DMS 273 (cell line): ENCODE measurements around the gene RINL.
"Not testable (repeated sequence)": the region's sequence is repeated elsewhere in the genome, so short reads cannot be mapped to it uniquely, and the experiment has no call there.

ENCODE experiments used
- DNase-seq: peaks from one replicate; lab custom pipeline; 2025; ENCODE audit not compliant: unreplicated experiment; lab: John Stamatoyannopoulos, UW

Gene RINL

DNA sequence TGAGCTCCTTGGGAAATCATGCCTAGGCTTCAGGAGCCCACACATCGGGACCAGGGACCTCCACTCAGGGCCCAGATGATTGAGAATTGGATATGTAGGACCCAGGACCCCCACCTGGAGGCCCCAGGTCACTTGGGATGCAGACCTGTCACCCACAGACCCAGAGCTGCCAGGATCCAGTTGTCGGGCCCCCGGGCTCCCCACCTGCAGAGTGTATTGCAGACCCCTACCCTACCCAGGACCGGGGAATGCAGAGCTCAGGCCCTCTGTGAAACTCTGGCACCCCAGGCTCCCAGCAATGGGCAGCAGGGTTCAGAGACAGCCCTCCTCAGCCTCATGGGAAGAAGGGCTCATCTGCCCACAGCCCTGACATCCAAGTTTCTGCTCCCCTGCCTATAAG lies 27.5 kb upstream of the RINL start:
- no peak for DNase-seq

DNA sequence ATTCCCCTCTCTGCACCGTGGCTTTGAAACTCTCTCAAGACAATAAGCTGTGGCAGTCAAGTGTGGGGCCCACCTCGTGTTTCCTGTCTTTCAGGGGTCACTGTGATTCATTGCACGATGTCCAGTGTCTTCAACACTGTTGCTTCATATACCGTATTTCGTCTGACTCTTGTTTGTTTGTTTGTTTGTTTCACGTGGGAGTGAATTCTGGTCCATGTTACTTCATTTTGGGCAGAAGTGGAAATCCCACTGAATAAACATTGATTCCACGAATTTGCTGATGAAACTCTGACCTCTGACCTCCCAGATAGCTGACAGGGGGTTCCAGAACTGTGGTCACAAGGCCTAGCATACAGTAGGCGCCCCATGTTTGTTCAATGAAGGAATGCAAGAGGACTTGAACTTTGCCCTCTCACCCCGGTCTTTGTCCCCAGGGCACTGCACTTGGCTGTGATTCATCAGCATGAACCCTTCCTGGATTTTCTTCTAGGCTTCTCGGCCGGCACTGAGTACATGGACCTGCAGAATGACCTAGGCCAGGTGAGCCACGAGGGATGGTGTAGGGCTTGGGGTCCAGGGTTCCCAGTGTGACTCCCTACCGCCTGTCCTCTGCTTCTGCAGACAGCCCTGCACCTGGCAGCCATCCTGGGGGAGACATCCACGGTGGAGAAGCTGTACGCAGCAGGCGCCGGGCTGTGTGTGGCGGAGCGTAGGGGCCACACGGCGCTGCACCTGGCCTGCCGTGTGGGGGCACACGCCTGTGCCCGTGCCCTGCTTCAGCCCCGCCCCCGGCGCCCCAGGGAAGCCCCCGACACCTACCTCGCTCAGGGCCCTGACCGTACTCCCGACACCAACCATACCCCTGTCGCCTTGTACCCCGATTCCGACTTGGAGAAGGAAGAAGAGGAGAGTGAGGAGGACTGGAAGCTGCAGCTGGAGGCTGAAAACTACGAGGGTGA lies 26.8 kb upstream of the RINL start:
- DNase-seq = no peak

DNA sequence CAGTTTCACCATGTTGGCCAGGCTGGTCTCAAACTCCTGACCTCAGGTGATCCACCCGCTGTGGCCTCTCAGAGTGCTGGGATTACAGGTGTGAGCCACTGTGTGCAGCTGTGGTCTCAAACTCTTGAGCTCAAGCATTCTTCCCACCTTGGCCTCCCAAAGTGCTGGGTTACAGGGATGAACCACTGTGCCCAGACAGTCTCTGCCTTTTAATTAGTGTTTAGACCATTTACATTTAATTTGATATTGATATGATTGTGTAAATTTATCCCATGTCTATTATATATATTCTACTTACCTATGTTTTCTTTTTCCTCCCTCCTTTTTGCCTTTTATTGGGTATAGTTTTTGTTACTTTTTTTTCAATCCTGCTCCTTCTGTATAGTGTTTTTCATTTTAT lies 23.6 kb upstream of the RINL start:
- DNase-seq = no peak

DNA sequence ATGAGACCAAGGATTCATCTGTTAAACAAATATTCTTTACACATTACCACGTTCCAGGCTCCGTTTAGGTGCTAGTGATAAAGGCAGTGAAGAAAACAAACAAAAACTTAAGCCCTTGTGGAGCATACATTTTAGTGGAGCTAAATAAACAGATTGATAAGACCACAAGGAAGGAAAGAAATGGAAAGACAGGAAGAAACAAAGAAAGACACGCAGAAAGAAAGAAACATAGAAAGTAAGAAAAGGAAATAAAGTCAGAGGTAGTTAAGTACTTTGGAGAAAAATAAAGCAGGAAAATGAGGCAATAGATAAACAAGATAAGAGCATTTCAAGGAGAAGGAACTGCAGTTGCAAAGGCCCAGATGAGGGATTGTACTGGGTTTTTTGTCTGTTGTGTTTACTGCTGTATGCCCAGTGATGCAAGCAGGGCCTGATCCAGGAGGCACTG lies 22.7 kb upstream of the RINL start:
- no peak for DNase-seq

DNA sequence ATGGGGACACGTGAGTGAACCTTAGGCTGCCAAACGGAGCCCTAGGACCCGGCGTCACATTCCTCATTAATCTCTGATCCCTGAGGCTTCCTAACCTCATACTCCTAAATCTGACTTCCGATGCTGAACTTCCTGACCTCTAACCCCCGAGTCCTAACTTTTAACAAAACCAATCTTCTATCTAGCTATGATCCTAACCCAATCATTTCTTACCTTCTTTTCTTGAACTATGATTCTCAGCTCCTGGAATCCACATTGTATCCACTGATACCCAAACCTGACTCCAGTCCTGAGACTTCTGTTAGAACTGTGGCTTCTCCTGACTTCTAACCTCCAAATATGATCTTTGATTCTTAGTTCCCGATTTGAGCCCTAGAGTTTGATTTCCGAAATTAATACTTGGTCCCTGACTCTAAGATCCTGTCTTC lies 22.1 kb upstream of the RINL start:
- DNase-seq = peak; percentile 91

DNA sequence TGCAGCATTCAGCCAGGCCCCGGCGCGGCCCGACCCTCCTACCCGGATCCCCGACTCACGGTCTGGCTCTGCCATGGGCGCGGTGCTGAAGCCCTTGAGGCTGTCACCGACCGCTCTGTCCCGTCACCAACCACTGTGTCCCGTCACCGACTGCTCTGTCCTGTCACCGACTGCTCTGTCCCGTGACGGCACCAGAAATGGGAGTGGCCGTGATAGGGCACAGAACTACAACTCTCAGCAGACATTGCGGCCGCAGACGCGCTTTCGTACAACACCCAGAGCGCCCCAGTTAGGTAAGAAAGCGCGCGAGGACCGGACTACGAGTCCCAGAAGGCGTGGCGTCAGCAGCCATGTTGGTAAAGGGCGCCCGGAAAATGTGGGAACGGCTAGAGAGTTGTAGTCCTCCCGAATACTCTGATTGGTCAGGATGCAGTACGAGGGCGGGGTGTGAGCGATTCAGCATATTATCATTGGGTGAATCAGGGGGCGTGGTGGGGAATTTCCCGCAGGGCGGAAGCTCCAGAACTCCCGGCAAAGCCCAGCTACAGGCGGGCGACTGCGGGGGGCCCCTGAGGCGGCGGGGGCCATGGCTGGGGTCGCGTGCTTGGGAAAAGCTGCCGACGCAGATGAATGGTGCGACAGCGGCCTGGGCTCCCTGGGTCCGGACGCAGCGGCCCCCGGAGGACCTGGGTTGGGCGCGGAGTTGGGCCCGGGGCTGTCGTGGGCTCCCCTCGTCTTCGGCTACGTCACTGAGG lies 21.5 kb upstream of the RINL start, which contains the start of the genes NFKBIB and SIRT2:
Gene NFKBIB, plus strand, starts transcription at position 523 of the 755 bp plus-strand sequence. Its CDS starts 64 bp downstream, at position 587.
Gene SIRT2, minus strand, starts transcription at position 172 of the 755 bp plus-strand sequence. Its CDS starts 97 bp downstream, at position 75.
- peak; percentile 100 for DNase-seq

DNA sequence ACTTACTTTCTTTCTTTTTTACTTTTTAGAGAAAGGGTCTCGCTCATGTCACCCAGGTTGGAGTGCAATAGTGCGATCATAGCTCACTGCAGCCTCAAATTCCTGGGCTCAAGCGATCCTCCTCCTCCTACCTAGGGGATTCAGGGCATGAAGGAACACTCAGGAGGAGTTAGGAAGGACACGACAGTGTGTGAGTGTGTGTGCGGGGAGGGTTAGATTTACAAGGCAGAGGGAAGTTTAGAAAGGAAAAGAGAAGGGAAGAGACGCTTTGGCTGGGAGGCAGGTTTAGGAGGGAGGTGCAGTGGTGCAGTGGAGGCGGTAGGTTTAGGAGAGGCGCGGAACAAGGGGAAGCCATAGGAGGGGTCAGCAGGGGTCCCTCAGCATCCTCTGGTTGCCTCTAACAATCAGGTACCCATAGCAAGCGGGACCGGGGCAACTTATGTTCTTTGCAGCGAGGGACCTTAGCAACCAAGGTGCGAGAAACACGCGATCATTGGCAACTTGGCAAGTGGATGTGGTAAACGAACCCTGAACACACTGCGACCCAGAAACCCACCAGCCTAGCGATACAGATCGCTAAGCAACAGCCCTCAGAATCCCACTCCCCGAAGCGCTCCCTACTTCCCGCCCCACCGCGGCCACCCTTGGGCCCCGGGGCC lies 20.8 kb upstream of the RINL start:
- peak; percentile 71 for DNase-seq

DNA sequence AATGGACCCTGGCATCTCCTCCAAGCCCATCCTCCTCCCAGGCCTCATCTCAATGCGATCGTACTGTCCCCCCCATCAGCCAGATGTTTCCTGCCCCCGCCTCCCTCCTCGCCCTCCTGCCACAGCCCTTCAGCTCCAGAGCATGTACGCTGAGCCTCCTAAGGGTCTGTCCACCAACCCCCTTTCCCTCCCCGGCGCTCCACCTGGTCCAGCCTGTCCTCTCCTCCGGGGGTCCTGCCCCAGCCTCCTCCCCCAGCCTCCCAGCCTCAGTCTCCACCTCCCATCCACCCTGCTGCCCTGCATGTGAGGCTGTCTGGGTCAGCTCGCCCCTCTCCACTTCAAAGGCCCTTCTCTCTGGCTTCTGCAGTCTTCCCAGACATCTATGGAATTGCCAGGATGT lies 16.9 kb upstream of the RINL start:
- no peak for DNase-seq

DNA sequence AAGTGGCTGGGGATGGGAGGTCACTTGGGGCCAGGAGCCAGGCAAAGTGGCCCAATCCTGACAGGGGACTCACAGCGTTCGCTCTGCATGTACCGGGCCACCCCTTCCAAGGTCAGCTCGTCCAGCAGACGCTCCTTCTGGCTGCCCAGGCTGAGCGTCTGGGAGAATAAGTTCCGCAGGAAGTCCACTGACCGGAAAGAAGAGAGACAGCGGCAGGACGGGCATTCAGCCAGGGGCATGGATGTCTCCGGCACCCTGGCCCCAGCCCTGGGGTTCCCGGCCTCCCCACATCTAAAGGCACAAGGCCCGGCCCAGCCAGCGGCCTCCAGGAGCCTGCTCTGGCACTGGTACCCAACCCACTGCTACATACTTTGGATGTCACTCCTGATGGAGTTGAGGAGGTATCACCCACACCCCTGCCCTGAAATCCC lies 15.3 kb upstream of the RINL start:
- DNase-seq = no peak

DNA sequence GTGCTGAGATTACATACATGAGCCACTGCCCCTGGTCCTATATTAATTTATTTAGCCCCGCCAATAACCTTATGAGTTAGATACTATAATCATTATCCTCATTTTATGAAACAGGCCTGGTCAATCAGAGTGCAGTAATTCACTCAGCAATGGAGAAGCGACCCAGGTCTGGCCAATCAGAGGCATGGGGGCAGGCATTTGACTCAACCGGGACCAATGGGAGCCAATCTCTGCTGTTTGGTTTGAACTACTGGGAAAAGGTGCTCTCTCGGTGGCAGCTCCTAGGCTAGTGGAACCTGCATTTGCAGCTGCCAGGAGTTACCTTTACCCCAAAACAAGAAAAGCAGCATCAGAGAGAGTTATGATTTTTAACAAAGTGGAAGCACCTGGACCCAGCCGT lies 14.8 kb upstream of the RINL start:
- DNase-seq = no peak

DNA sequence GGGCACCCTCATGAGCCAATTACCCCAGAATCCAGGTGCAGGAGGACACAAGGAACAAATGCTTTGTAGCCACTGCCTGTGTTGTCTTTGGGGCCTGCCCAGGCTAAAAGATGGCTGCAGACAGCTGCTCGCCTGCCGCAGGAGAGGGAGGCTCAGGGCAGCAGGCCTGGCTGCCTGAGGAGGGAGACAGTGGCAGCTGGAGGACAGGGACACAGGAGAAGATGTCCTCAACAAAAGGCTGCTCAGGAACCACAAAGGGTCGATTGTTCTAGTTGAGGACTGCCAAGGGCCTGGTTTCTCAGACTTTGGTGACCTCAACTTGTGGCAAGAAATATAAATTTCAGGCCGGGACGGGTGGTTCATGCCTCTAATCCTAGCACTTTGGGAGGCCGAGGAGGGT lies 13.7 kb upstream of the RINL start:
- no peak for DNase-seq

DNA sequence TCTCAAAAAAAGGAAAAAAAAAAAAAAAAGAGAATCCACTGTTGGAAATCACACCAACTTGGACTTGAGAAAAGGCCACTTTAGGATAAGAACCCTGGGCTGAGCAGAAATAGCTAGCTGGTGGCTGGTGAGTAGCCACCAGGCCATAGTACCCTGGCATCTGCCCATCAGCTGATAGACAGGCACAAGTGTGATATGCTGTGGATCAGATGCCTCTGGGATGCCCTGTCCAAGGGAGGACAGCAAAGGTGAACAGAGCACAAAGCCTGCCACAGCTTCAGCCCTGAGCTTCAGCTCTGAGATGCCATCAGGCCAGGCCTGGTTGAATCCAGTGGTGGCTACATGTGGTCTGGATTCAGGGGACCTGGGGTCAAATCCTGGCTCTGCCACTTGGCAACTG lies 12.6 kb upstream of the RINL start:
- DNase-seq = no peak

DNA sequence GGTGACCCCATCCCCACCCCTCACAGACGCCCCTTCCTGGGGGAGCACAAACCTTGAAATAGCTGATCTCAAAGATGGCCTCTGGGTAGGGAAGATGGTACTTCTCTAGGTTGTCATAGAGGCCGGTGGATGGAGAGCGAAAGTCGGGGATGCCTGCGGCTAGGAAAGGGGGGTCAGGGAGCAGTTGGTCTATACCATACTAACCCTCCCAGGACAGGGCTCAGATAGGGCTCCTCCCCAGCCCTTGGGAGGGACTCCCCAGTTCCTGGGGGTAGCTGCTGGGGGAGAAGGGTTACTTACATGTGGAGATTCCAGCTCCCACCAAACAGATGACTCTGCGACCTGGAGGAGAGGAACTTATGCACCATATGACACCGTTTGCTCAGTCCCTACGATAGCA lies 11.7 kb upstream of the RINL start:
- no peak for DNase-seq

DNA sequence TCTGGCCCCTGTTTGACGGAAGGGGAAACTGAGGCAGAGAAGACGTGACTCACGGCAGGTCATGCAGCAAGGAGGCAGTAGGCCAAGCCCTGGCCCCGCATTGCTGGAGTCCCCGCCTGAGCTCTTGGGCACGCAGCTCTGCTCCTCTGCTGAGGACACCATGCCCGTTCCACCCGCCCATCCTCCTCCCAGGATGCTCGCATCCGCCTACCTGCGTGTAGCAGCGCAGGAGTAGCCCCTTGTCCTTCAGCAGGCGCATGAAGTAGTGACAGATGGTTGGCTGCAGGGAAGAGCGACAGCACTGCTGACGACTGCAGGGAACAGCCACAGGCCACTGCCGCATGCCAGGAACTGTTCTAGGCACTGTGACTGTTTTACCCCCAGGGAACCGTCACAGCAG lies 10.8 kb upstream of the RINL start:
- no peak for DNase-seq

DNA sequence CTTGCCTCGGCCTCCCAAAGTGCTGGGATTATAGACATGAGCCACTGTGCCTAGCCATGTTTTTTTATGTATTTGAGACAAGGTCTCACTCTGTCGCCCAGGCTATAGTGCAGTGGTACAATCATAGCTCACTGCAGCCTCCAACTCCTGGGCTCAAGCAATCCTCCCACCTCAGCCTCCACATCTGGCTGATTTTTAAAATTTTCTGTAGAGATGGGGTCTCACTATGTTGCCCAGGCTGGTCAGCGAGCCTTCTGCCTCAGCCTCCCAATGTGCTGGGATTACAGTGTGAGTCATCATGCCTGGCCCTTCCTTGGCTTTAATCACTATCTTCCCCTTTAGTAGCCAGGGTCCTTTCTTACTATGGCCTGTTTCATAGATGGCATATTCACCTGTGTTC lies 6.6 kb upstream of the RINL start:
- not testable (repeated sequence) for DNase-seq

DNA sequence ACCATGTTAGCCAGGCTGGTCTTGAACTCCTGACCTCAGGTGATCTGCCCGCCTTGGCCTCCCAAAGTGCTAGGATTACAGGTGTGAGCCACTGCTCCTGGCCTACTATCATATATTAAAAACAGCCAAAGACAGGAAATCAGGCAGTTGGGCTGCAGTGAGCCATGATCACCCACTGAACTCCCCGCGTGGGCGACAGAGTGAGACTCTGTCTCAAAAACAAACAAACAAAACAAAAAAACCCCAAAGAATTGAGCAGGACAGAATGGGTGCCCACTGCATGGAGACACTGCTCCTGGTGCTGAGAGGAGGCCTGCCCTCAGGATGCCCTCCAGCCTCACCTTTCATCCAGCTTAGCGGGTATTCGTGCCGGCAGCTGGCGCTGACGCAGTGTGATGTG lies 5.2 kb upstream of the RINL start:
- no peak for DNase-seq

DNA sequence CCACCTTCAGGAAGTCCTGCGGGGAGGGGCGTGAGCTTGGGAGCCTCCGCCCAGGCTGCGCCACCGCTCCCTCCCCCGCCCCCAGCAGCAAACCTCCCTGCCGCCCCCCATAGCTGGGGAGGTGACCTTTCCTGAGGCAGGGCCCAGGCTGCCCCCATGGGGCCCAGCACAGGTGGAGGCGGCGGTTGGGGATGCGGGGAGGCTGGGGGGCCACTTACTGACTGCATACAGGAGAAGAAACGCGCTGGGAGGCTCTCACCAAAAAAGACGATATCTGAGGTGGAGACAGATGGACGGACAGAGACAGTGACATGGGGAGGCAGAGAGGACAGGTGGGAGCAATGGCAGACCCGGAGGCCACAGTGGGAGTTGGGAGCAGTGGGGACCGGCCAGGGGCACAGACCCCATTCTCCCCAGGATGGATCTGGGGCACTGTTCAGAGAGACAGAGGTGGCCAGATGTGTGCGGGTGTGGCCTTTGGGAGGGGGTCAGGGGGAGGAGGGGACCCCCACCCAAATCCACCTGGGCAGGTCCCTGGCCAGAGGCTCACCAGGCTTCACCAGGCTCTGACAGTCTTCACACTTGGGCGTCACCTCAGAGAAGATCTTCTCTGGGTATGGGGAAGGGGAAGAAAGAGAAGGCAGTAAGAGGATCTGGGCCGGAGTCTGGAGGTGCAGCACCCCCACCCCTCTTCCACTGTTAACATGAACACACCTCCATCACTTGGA lies 3.0 kb upstream of the RINL start:
- DNase-seq = no peak

DNA sequence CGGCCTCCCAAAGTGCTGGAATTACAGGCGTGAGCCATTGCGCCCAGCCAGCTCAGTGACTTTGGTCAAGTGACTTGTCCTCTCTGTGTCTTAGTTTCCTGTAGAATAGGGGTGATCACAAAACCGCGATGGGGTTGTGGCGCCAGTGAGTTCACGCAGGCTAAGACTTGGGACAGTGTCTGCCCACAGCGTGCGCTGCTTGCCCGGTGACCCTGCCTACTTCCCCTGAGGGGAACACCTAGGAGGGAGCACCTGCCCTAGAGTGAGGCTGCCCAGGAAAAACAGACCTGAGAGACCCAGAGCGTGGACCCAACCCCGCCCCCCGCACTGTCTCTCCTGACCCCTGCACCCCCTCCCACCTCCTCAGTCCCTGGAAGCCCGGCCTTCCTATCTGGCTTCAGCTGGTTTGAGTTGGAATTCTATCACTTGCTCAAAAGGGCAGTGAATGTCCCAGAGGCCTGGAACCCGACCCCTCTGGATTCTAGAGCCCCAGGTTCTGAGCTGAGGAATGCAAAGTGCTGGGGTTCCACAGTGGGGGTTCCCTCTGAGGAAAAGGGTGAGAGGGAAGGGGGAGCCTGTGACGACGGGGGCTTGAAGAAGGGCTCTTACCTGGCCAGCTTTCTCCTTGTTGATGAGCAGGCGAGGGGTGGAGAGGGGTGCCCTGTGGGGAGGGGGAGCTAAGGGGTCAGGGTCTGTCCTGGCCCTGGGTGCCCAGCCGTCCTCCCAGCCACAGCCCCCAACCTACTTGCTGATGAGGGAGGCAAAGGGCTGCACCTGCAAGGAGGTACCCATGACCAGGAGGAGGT lies 2.2 kb upstream of the RINL start:
- no peak for DNase-seq

DNA sequence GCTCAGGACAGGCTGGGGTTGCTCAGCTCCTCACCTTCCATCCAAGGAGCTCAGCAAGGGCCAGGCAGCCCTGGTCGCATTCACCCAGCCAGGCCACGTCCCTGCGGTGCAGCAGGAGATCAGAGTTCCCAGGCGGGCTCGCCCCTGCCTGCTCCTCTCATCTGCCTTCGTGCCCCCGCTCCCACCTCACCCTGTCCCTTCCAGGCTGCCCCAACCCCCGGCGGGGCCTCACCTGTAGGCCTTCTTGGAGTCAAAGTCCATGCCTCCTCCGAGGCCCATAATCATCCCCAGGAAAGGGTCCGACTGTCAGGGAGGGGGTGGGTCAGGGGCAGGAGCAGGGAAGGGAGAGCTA lies 1.3 kb upstream of the RINL start:
- no peak for DNase-seq
